KMS-11 (cell line): ENCODE results near the gene PALMD.

Experiments
- H2AFZ ChIP-seq: fragments of 200-600 bp; sonication (generic); 2 replicates; pipeline ENCODE4 v1.6.1; 2016; ENCODE audit warnings: antibody characterized with exemption, mixed run types, low read depth
- H3K27ac ChIP-seq: fragments of 200-600 bp; sonication (generic); 2 replicates; pipeline ENCODE4 v1.6.1; 2016; ENCODE audit warnings: mild to moderate bottlenecking, mixed run types
- H3K27me3 ChIP-seq: fragments of 200-600 bp; sonication (generic); 2 replicates; pipeline ENCODE4 v1.6.1; 2017; ENCODE audit warnings: mild to moderate bottlenecking, low read depth, mixed run types, moderate library complexity; ENCODE audit not compliant: insufficient read depth
- H3K36me3 ChIP-seq: fragments of 200-600 bp; sonication (generic); 2 replicates; pipeline ENCODE4 v1.6.1; 2017; ENCODE audit warnings: mild to moderate bottlenecking, mixed run types; ENCODE audit not compliant: insufficient read depth
- H3K4me1 ChIP-seq: fragments of 200-600 bp; sonication (generic); 2 replicates; pipeline ENCODE4 v1.6.1; 2016; ENCODE audit warnings: mild to moderate bottlenecking, low read depth, mixed run types; ENCODE audit not compliant: poor library complexity, severe bottlenecking
- H3K4me2 ChIP-seq: fragments of 200-600 bp; sonication (generic); 2 replicates; pipeline ENCODE4 v1.7.0; 2016; ENCODE audit warnings: mild to moderate bottlenecking, mixed run types
- H3K4me3 ChIP-seq: fragments of 200-600 bp; sonication (generic); IDR thresholded peaks from 2 replicates; pipeline ENCODE4 v1.6.1; 2017; ENCODE audit warnings: low read depth, low read length, mixed read lengths; ENCODE audit not compliant: insufficient read depth
- H3K79me2 ChIP-seq: fragments of 200-600 bp; sonication (generic); 2 replicates; pipeline ENCODE4 v1.6.1; 2016; ENCODE audit warnings: low read depth, mixed run types; ENCODE audit not compliant: insufficient read depth
- H3K9ac ChIP-seq: fragments of 200-600 bp; sonication (generic); 2 replicates; pipeline ENCODE4 v1.6.1; 2016; ENCODE audit warnings: mild to moderate bottlenecking, mixed run types
- H4K20me1 ChIP-seq: fragments of 200-600 bp; sonication (generic); 2 replicates; pipeline ENCODE4 v1.6.1; 2016; ENCODE audit warnings: mild to moderate bottlenecking, mixed run types; ENCODE audit not compliant: insufficient read depth
- TF ChIP-seq, protein P1 (sequence below): fragments of 200-600 bp; sonication (generic); conservative IDR thresholded peaks from 2 replicates; pipeline ENCODE4 v1.6.1; 2017; ENCODE audit warnings: low read depth, mild to moderate bottlenecking, antibody characterized with exemption, low read length, moderate library complexity, mixed read lengths

PALMD gene, protein sequence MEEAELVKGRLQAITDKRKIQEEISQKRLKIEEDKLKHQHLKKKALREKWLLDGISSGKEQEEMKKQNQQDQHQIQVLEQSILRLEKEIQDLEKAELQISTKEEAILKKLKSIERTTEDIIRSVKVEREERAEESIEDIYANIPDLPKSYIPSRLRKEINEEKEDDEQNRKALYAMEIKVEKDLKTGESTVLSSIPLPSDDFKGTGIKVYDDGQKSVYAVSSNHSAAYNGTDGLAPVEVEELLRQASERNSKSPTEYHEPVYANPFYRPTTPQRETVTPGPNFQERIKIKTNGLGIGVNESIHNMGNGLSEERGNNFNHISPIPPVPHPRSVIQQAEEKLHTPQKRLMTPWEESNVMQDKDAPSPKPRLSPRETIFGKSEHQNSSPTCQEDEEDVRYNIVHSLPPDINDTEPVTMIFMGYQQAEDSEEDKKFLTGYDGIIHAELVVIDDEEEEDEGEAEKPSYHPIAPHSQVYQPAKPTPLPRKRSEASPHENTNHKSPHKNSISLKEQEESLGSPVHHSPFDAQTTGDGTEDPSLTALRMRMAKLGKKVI

DNA sequence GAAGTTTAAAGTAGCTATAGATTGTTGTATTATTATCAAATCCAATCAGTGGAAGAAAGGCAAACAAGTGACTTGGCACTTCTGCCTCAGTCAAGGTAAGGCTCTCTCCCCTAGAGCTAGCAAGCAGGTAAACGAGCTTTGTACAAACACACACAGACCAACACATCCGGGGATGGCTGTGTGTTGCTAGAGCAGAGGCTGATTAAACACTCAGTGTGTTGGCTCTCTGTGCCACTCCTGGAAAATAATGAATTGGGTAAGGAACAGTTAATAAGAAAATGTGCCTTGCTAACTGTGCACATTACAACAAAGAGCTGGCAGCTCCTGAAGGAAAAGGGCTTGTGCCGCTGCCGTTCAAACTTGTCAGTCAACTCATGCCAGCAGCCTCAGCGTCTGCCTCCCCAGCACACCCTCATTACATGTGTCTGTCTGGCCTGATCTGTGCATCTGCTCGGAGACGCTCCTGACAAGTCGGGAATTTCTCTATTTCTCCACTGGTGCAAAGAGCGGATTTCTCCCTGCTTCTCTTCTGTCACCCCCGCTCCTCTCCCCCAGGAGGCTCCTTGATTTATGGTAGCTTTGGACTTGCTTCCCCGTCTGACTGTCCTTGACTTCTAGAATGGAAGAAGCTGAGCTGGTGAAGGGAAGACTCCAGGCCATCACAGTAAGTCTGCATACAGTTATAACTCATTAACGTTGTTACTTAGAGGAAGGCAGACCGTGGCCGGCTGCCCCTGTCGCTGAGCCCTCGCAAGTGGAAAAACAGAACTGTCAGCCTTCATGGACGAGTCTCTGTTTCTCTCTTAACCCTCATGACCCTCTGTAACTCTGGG lies at the start of gene PALMD:
Gene PALMD, plus strand, starts transcription at position 415 of the 833 bp plus-strand sequence. Its CDS starts 205 bp downstream, at position 620.
- no peak within 1 kb of the TSS for H3K4me3 ChIP-seq
- no peak within 1 kb of the TSS for H3K9ac ChIP-seq
- H4K20me1 ChIP-seq, result no peaks in the 10 kb centered on the region
- TF ChIP-seq, protein P1, sequence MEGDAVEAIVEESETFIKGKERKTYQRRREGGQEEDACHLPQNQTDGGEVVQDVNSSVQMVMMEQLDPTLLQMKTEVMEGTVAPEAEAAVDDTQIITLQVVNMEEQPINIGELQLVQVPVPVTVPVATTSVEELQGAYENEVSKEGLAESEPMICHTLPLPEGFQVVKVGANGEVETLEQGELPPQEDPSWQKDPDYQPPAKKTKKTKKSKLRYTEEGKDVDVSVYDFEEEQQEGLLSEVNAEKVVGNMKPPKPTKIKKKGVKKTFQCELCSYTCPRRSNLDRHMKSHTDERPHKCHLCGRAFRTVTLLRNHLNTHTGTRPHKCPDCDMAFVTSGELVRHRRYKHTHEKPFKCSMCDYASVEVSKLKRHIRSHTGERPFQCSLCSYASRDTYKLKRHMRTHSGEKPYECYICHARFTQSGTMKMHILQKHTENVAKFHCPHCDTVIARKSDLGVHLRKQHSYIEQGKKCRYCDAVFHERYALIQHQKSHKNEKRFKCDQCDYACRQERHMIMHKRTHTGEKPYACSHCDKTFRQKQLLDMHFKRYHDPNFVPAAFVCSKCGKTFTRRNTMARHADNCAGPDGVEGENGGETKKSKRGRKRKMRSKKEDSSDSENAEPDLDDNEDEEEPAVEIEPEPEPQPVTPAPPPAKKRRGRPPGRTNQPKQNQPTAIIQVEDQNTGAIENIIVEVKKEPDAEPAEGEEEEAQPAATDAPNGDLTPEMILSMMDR, result no peak
- H3K79me2 ChIP-seq, result no peaks in the 10 kb centered on the region
- no peak within 1 kb of the TSS for H3K4me2 ChIP-seq
- peaks cover 10% of the 10 kb centered on the region for H3K4me1 ChIP-seq
- H3K27me3 ChIP-seq, result no peaks in the 10 kb centered on the region
- H3K27ac ChIP-seq, result no peak within 1 kb of the TSS
- H2AFZ ChIP-seq, result no peak within 1 kb of the TSS
- no peaks in the 10 kb centered on the region for H3K36me3 ChIP-seq

DNA sequence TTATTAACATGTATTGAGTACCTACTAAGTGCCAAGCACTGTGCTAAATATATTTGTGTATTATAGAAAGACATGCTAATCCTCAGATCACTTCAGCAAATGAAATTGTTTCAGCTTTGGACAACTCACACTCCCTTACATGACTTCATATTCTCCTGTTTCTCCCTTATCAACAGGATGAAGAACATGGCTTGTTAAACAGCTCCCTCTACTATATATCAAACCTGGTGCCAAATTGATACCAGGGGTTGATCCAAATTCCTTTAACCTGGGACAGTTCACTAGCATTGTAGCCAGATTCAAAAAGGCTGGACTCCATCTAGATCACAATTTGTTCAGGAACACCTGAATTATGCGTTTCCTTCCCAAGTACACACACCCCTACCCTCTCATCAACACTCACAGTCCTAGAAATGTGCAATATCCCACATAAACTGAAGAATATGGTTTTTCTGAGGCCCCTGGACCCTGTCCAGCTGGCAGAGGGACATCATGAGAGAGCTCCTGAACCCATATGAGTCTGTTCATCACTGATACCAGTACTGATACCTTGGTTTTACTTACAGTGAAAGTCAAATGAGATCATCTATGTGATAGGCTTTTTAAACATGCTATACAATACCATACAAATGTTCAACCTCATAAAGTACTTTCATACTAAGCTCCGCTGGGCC lies 47.0 kb upstream of the PALMD start:
- TF ChIP-seq, protein P1, result no peak
- Histone ChIP-seq H2AFZ (no peak overlapping the region), H3K27ac (no peak overlapping the region), H3K36me3 (no peaks in the 10 kb centered on the region), H3K9ac (no peak overlapping the region), H3K4me2 (no peak overlapping the region), H3K79me2 (no peaks in the 10 kb centered on the region), H3K27me3 (no peaks in the 10 kb centered on the region), H3K4me3 (no peak overlapping the region), H4K20me1 (no peaks in the 10 kb centered on the region), H3K4me1 (peaks cover 5% of the 10 kb centered on the region)

DNA sequence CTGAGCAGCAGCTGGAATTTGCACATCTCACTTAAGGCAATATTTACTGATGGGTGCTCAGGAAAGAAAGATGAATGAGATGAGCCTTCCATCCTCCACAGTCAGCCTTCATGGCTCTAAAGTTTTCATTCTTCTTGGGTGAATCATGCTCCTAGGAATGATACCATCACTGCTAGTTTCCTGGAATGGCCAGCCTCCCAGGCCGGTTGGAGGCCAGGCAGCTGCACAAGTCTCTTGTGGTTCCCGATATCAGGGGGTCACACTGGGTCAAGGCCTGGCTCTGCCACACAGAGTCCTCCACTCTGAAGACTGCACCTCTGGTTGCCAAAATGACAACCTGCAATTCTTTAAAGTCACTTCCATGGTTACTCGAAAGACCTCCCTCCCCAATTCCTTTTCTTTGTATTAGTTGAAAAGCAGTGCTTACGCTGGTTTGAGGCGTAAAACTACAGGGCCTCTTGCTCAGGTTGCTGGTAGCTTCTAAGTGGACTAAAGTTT lies 46.2 kb upstream of the PALMD start:
- Histone ChIP-seq H4K20me1 (no peaks in the 10 kb centered on the region), H3K79me2 (no peaks in the 10 kb centered on the region), H3K36me3 (no peaks in the 10 kb centered on the region), H3K4me3 (no peak overlapping the region), H2AFZ (no peak overlapping the region), H3K4me1 (peaks cover 10% of the 10 kb centered on the region), H3K9ac (no peak overlapping the region), H3K27me3 (no peaks in the 10 kb centered on the region), H3K27ac (no peak overlapping the region), H3K4me2 (no peak overlapping the region)
- TF ChIP-seq, protein P1, result no peak

DNA sequence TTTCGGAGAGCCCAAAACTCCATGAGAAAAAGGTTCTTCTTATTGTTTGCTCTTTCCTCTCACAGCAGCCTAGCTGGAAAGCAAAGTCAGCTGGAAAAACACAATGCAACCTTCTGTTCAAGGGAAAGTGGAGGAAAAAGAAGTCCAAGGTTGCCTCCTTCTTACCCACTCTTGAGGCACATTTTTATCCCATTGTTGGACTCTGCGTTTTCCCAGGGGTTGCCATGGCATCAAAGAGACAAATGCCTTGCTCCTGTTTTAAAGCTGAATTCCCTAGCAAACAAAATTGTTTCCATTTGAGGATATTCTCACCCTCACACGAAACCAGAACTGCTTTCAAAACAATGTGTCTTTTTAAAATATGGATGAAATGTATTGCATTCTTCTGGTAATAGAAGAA lies 45.1 kb upstream of the PALMD start:
- H3K36me3 ChIP-seq, result no peaks in the 10 kb centered on the region
- no peaks in the 10 kb centered on the region for H3K79me2 ChIP-seq
- no peak overlapping the region for H3K27ac ChIP-seq
- H3K27me3 ChIP-seq, result no peaks in the 10 kb centered on the region
- H3K9ac ChIP-seq, result no peak overlapping the region
- H3K4me3 ChIP-seq, result no peak overlapping the region
- no peak overlapping the region for H3K4me2 ChIP-seq
- peaks cover 10% of the 10 kb centered on the region for H3K4me1 ChIP-seq
- no peak overlapping the region for H2AFZ ChIP-seq
- no peaks in the 10 kb centered on the region for H4K20me1 ChIP-seq
- TF ChIP-seq, protein P1, result no peak
